DOHH2 (cell line): ENCODE results near the gene PITPNM1.

Source experiments
- H3F3A ChIP-seq: fragments of 200-600 bp; sonication (generic), shearing (Covaris generic); 2 replicates; pipeline ENCODE4 v1.6.0; 2016; ENCODE audit warnings: antibody characterized with exemption, mild to moderate bottlenecking; ENCODE audit not compliant: control insufficient read depth, insufficient read depth
- H3K27ac ChIP-seq: fragments of 200-600 bp; sonication (generic); 2 replicates; pipeline ENCODE4 v1.5.1; 2014; ENCODE audit warnings: low read depth, mild to moderate bottlenecking, low read length, moderate library complexity
- H3K27me3 ChIP-seq: fragments of 200-600 bp; sonication (generic); 2 replicates; pipeline ENCODE4 v1.6.1; 2014; ENCODE audit warnings: mild to moderate bottlenecking, low read length, mixed read lengths; ENCODE audit not compliant: control insufficient read depth
- H3K36me3 ChIP-seq: fragments of 200-600 bp; sonication (generic); 2 replicates; pipeline ENCODE4 v1.6.1; 2014; ENCODE audit warnings: mild to moderate bottlenecking, low read length, moderate library complexity, mixed read lengths; ENCODE audit not compliant: control insufficient read depth
- H3K4me1 ChIP-seq: fragments of 200-600 bp; sonication (generic); 2 replicates; pipeline ENCODE4 v1.6.1; 2014; ENCODE audit warnings: mild to moderate bottlenecking, low read length, mixed read lengths; ENCODE audit not compliant: control insufficient read depth
- H3K4me2 ChIP-seq: fragments of 200-600 bp; sonication (generic); 2 replicates; pipeline ENCODE4 v1.6.0; 2014; ENCODE audit warnings: mild to moderate bottlenecking, low read length, moderate library complexity
- H3K4me3 ChIP-seq: fragments of 200-600 bp; sonication (generic); 2 replicates; pipeline ENCODE4 v1.5.1; 2014; ENCODE audit warnings: mild to moderate bottlenecking, low read length, mixed read lengths
- H3K79me2 ChIP-seq: fragments of 200-600 bp; sonication (generic); 2 replicates; pipeline ENCODE4 v1.6.1; 2014; ENCODE audit warnings: mild to moderate bottlenecking, low read length, mixed read lengths; ENCODE audit not compliant: control insufficient read depth
- H3K9me2 ChIP-seq: fragments of 200-600 bp; sonication (generic); replicated peaks from 2 replicates; pipeline ENCODE4 v1.6.1; 2014; ENCODE audit warnings: mild to moderate bottlenecking, low read length, mixed read lengths; ENCODE audit not compliant: control insufficient read depth
- H3K9me3 ChIP-seq: fragments of 200-600 bp; sonication (generic); 2 replicates; pipeline ENCODE4 v1.6.1; 2014; ENCODE audit warnings: antibody characterized with exemption, low read length, mixed read lengths; ENCODE audit not compliant: control insufficient read depth, insufficient read depth
- H4K20me1 ChIP-seq: fragments of 200-600 bp; sonication (generic); 2 replicates; pipeline ENCODE4 v1.6.0; 2014; ENCODE audit warnings: low read depth, mild to moderate bottlenecking, antibody characterized with exemption, low read length, moderate library complexity; ENCODE audit not compliant: control insufficient read depth, insufficient read depth
- EZH2phosphoT487 ChIP-seq: fragments of 200-600 bp; sonication (generic); IDR thresholded peaks from 2 replicates; pipeline ENCODE4 v1.6.1; 2017; ENCODE audit warnings: borderline replicate concordance, mild to moderate bottlenecking, antibody characterized with exemption, low read length, moderate library complexity, mixed read lengths
- TF ChIP-seq, protein P1 (sequence below): fragments of 200-600 bp; sonication (generic); IDR thresholded peaks from one replicate; pipeline ENCODE4 v1.5.1; 2014; ENCODE audit warnings: antibody characterized with exemption, mild to moderate bottlenecking, low read depth, low read length; ENCODE audit not compliant: poor library complexity, severe bottlenecking

Gene PITPNM1

DNA sequence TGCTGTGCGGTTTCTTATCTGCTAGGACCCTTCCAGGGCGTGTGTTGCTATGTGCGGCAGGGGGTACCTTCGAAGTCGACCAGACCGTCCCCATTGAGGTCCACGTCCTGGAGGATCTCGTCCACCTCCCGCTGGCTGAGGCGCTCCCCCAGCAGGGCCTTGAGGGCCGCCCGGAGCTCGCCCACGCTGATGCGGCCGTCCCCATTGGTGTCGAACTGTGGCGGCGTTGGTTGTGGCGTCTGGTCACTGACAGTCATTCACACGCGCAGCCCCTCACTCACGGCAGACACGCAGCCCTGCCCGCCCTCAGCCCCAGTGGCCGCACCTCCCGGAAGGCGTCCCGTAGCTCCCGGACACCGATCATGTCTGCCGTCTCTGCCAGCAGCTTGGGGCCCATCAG lies 14.6 kb upstream of the PITPNM1 start:
- Histone ChIP-seq H3F3A (no peaks in the 10 kb centered on the region), H3K4me1 (no peaks in the 10 kb centered on the region), H3K4me2 (no peak overlapping the region), H4K20me1 (no peaks in the 10 kb centered on the region), H3K9me2 (no peaks in the 10 kb centered on the region), H3K9me3 (no peaks in the 10 kb centered on the region), H3K36me3 (no peaks in the 10 kb centered on the region), H3K79me2 (no peaks in the 10 kb centered on the region), H3K27me3 (peaks cover 7% of the 10 kb centered on the region; the same call in 1 of the 2 replicates), H3K4me3 (no peak overlapping the region), H3K27ac (no peak overlapping the region)
- TF ChIP-seq, protein P1, sequence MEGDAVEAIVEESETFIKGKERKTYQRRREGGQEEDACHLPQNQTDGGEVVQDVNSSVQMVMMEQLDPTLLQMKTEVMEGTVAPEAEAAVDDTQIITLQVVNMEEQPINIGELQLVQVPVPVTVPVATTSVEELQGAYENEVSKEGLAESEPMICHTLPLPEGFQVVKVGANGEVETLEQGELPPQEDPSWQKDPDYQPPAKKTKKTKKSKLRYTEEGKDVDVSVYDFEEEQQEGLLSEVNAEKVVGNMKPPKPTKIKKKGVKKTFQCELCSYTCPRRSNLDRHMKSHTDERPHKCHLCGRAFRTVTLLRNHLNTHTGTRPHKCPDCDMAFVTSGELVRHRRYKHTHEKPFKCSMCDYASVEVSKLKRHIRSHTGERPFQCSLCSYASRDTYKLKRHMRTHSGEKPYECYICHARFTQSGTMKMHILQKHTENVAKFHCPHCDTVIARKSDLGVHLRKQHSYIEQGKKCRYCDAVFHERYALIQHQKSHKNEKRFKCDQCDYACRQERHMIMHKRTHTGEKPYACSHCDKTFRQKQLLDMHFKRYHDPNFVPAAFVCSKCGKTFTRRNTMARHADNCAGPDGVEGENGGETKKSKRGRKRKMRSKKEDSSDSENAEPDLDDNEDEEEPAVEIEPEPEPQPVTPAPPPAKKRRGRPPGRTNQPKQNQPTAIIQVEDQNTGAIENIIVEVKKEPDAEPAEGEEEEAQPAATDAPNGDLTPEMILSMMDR, result no peak

DNA sequence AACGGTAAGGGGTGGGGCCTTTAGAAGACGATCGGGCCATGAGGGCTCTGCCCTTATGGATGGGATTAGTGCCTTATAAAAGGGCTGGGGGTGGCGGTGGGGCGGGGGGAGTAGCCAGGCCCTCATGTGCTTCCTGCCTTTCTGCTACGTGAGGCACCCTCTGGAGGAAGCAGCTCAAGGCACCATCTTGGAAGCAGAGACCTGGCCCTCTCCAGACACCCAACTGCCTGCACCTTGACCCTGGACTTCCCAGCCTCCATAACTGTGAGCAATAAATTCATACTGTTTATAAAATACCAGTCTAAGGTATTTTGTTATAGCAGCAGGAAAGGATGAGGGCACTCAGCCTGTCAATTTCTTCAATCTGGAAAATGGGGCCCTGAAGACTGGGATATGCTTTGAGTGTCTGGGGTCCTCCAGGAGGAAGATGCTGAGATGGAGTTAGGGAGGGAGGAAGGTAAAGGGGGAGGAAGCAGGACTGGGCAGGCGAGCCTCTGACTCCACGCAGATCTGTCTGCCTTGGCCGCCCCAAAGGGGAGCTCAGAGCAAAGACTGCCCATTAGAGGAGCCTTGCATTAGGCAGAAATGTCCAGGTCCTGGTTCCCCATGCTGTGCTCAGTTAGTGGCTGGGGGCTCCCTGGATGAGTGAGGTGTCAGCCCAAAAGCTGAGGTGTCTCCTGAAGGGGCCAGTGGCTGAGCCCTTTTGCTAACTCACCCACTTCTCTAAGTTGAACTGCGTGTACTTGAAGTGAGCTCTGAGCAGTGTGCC lies 12.8 kb upstream of the PITPNM1 start:
- H3K4me3 ChIP-seq, result no peak overlapping the region
- no peak overlapping the region for H3K4me2 ChIP-seq
- no peaks in the 10 kb centered on the region for H4K20me1 ChIP-seq
- H3K27ac ChIP-seq, result no peak overlapping the region
- H3F3A ChIP-seq, result no peaks in the 10 kb centered on the region
- H3K4me1 ChIP-seq, result no peaks in the 10 kb centered on the region
- no peaks in the 10 kb centered on the region for H3K79me2 ChIP-seq
- no peaks in the 10 kb centered on the region for H3K9me3 ChIP-seq
- peaks cover 17% of the 10 kb centered on the region for H3K27me3 ChIP-seq
- H3K36me3 ChIP-seq, result no peaks in the 10 kb centered on the region
- no peaks in the 10 kb centered on the region for H3K9me2 ChIP-seq
- TF ChIP-seq EZH2phosphoT487, result no peak
- TF ChIP-seq, protein P1, result no peak

- Histone ChIP-seq H3K36me3 (no peaks in the 10 kb centered on the region), H3K27me3 (peaks cover 23% of the 10 kb centered on the region), H3K4me2 (no peak overlapping the region), H3K79me2 (no peaks in the 10 kb centered on the region), H3K4me3 (no peak overlapping the region), H3K4me1 (no peaks in the 10 kb centered on the region), H3K9me3 (no peaks in the 10 kb centered on the region), H3K9me2 (no peaks in the 10 kb centered on the region), H4K20me1 (no peaks in the 10 kb centered on the region), H3K27ac (no peak overlapping the region), H3F3A (no peaks in the 10 kb centered on the region)
- no peak for TF ChIP-seq EZH2phosphoT487
- TF ChIP-seq, protein P1, result no peak
Observed at GRCh38 chr11:67516806-67517205, 11.6 kb upstream of the PITPNM1 start.
